ENCODE data around the gene RGS7.

- no peak for TF ChIP-seq POLR2A (IDR thresholded peaks at IDR 0.05)
- TF ChIP-seq CTCF (IDR thresholded peaks at IDR 0.05): no peak
These were observed 44.2 kb upstream of the RGS7 start for GRCh38 chr1:241401156-241401555.

Data from thyroid gland (tissue), 4 donors.